ENCODE measurements around the gene OR2A5. TPM values are rescaled to one million over a fixed set of nuclear protein-coding genes. Genes with fewer than 3 reads are reported as not detected.
A peak's percentile ranks its signal among the peaks of the same experiment; 100 is the strongest.

OR2A5 gene
- total and polyA plus RNA-seq, 4 donors = not detected

DNA sequence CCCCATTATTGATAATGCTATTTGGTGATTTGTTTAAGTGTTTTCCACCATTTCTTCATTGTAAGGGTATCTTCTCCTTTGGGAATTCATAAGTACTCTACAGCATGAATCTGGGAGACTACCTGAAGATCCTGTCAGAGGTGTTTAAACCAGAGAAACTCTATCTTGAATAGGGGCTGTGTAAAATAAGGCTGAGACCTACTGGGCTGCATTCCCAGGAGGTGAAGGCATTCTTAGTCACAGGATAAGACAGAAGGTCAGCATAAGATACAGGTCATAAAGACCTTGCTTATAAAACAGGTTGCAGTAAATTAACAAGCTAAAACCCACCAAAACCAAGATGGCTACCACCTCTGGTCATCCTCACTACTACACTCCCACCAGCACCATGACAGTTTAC lies 13.4 kb upstream of the OR2A5 start:
- Histone ChIP-seq H3K27ac (ENCODE audit: low read depth in 1 of 2, low read length in 1 of 2) (no peak overlapping the region), H3K27me3 (ENCODE audit: control insufficient read depth in 3 of 3, insufficient read depth in 3 of 3, low read length in 2 of 3) (no peaks in the 10 kb centered on the region), H3K4me3 (no peak overlapping the region), H3K9me3 (ENCODE audit: control insufficient read depth in 4 of 4, insufficient read depth in 3 of 4, low read length in 3 of 4) (no peaks in the 10 kb centered on the region), H3K36me3 (ENCODE audit: control insufficient read depth in 4 of 4, insufficient read depth in 4 of 4, low read length in 4 of 4) (no peaks in the 10 kb centered on the region), H3K4me1 (ENCODE audit: control insufficient read depth in 5 of 5, insufficient read depth in 5 of 5, low read length in 5 of 5) (peaks cover 0 to 56% (median 0%) of the 10 kb centered on the region in 5 donors), H3K9ac (ENCODE audit: insufficient read depth in 1 of 2, low read length in 2 of 2) (no peak overlapping the region)
- TF ChIP-seq, protein P1, sequence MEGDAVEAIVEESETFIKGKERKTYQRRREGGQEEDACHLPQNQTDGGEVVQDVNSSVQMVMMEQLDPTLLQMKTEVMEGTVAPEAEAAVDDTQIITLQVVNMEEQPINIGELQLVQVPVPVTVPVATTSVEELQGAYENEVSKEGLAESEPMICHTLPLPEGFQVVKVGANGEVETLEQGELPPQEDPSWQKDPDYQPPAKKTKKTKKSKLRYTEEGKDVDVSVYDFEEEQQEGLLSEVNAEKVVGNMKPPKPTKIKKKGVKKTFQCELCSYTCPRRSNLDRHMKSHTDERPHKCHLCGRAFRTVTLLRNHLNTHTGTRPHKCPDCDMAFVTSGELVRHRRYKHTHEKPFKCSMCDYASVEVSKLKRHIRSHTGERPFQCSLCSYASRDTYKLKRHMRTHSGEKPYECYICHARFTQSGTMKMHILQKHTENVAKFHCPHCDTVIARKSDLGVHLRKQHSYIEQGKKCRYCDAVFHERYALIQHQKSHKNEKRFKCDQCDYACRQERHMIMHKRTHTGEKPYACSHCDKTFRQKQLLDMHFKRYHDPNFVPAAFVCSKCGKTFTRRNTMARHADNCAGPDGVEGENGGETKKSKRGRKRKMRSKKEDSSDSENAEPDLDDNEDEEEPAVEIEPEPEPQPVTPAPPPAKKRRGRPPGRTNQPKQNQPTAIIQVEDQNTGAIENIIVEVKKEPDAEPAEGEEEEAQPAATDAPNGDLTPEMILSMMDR (IDR thresholded peaks at IDR 0.05; ENCODE audit: control extremely low read depth, extremely low read depth) = no peak
- DNase-seq = no peak
- ATAC-seq (ENCODE audit: insufficient read depth, low FRiP score) = no peak

DNA sequence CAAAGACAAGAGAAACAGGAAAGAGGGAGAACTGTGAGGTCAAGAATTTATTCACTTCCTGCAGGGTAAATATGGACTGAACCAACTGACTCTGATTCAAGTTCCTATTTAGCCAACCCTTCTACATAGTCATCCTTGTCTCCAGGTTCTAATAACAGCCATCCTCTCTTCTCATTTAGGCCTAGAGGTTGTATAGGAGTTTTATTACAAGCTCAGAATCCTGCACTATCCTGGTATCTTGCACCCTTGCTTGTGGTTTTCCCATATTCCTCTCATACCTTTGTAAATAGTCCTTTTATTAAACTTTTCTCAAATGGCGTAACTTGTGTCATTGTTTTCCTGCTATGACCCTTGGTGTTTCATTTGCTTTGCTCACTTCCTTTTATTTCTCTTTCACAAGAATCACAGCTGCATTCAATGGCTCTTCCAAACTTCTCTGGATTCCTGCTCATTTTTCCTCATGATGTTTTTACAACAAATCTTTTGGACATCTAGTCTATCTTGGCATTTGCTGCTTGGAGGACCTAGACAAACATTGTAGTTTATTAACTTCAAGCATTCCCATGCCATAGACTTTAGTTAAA lies 12.4 kb upstream of the OR2A5 start:
- TF ChIP-seq, protein P1 (IDR thresholded peaks at IDR 0.05; ENCODE audit: control extremely low read depth, extremely low read depth) = no peak
- no peak overlapping the region for H3K27ac ChIP-seq (ENCODE audit: low read depth in 1 of 2, low read length in 1 of 2)
- H3K9ac ChIP-seq (ENCODE audit: insufficient read depth in 1 of 2, low read length in 2 of 2) = no peak overlapping the region
- H3K4me3 ChIP-seq = no peak overlapping the region
- WGBS, 2 donors = 0 to 38% methylated on average over 1 of the region's 1 CpG
- ATAC-seq (ENCODE audit: insufficient read depth, low FRiP score) (no peak), DNase-seq (peak in 2 of 3 donors; percentile 40 to 58)
- peaks cover 0 to 46% (median 0%) of the 10 kb centered on the region in 5 donors for H3K4me1 ChIP-seq (ENCODE audit: control insufficient read depth in 5 of 5, insufficient read depth in 5 of 5, low read length in 5 of 5)
- no peaks in the 10 kb centered on the region for H3K9me3 ChIP-seq (ENCODE audit: control insufficient read depth in 4 of 4, insufficient read depth in 3 of 4, low read length in 3 of 4)
- no peaks in the 10 kb centered on the region for H3K27me3 ChIP-seq (ENCODE audit: control insufficient read depth in 3 of 3, insufficient read depth in 3 of 3, low read length in 2 of 3)
- H3K36me3 ChIP-seq (ENCODE audit: control insufficient read depth in 4 of 4, insufficient read depth in 4 of 4, low read length in 4 of 4) = no peaks in the 10 kb centered on the region

DNA sequence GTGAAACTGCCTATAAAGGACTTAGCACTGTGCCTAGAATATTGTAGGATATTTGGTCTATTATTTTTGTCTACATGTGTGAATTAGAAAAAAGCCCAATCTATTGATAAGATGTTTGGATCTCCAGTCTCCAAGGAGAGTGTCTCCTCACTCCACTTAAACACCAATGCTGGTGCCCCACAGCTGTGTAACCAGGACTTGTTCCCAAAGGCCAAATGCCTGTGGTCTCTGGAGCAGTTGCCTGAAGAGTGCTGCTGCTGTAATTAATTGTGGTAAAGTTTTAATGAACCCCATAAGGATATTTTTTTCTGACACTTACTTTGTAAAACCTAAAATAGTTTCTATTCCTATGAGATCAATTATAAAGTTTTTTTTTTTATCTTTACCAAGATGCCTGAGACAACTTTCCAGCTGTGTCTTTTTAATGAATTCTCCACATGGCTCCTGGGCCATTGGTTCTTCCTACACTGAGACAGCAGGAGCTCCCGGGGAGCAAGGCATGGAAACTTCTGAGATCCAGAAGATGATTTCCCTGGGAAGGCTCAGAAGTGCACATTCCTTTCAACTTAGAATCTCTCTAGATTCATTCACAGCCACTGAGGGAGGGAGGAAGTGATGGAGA lies 11.2 kb upstream of the OR2A5 start:
- 73 to 81% methylated on average over 1 of the region's 1 CpG for WGBS, 2 donors
- Histone ChIP-seq H3K9me3 (ENCODE audit: control insufficient read depth in 4 of 4, insufficient read depth in 3 of 4, low read length in 3 of 4) (no peaks in the 10 kb centered on the region), H3K27ac (ENCODE audit: low read depth in 1 of 2, low read length in 1 of 2) (peak overlapping the region in 1 of 2 donors; percentile 5), H3K27me3 (ENCODE audit: control insufficient read depth in 3 of 3, insufficient read depth in 3 of 3, low read length in 2 of 3) (no peaks in the 10 kb centered on the region), H3K4me1 (ENCODE audit: control insufficient read depth in 5 of 5, insufficient read depth in 5 of 5, low read length in 5 of 5) (peaks cover 0 to 35% (median 0%) of the 10 kb centered on the region in 5 donors), H3K36me3 (ENCODE audit: control insufficient read depth in 4 of 4, insufficient read depth in 4 of 4, low read length in 4 of 4) (no peaks in the 10 kb centered on the region), H3K4me3 (no peak overlapping the region), H3K9ac (ENCODE audit: insufficient read depth in 1 of 2, low read length in 2 of 2) (no peak overlapping the region)
- no peak for ATAC-seq (ENCODE audit: insufficient read depth, low FRiP score)
- TF ChIP-seq, protein P1 (IDR thresholded peaks at IDR 0.05; ENCODE audit: control extremely low read depth, extremely low read depth) = no peak
- DNase-seq = peak; percentile 58 to 88 (median 88)
